Progenitor cell of endocrine pancreas (in vitro differentiated cells): ENCODE results near the gene RINT1. TPM values are rescaled to one million over a fixed set of nuclear protein-coding genes. Genes with fewer than 3 reads are reported as not detected.
"Not testable (repeated sequence)": the region's sequence is repeated elsewhere in the genome, so short reads cannot be mapped to it uniquely, and the experiment has no call there.

Source experiments
- DNase-seq: peaks from one replicate; pipeline ENCODE4 v3.0.0; 2021; ENCODE audit warnings: low spot score; ENCODE audit not compliant: unreplicated experiment
- H3K27ac Mint-ChIP-seq: 2 replicates; pipeline ENCODE4 v1.8.0; 2021; ENCODE audit warnings: mild to moderate bottlenecking, moderate library complexity, mixed read lengths
- H3K27me3 Mint-ChIP-seq: 2 replicates; pipeline ENCODE4 v1.8.0; 2021; ENCODE audit warnings: mixed read lengths
- H3K36me3 Mint-ChIP-seq: 2 replicates; pipeline ENCODE4 v1.8.0; 2022; ENCODE audit warnings: mixed read lengths; ENCODE audit not compliant: insufficient read depth
- H3K4me1 Mint-ChIP-seq: 2 replicates; pipeline ENCODE4 v1.8.0; 2021; ENCODE audit warnings: low read depth, mixed read lengths
- H3K4me3 Mint-ChIP-seq: 2 replicates; pipeline ENCODE4 v1.8.0; 2021; ENCODE audit warnings: low read depth, mild to moderate bottlenecking, moderate library complexity, mixed read lengths
- H3K9me3 Mint-ChIP-seq: 2 replicates; pipeline ENCODE4 v1.8.0; 2021; ENCODE audit warnings: low read depth, mixed read lengths
- total RNA-seq: library from RNA; stranded (reverse); gene quantifications from 2 replicates; pipeline ENCODE4 v1.2.1, GENCODE V29; 2021
- TF ChIP-seq, protein P1 (sequence below): fragments of 200-600 bp; sonication (generic); IDR thresholded peaks from one replicate; pipeline ENCODE4 v1.5.0; 2021; ENCODE audit warnings: antibody characterized with exemption, mild to moderate bottlenecking; ENCODE audit not compliant: unreplicated experiment

RINT1 gene
- total RNA-seq, 1 donor from 2014 or later, result 22.5 TPM

DNA sequence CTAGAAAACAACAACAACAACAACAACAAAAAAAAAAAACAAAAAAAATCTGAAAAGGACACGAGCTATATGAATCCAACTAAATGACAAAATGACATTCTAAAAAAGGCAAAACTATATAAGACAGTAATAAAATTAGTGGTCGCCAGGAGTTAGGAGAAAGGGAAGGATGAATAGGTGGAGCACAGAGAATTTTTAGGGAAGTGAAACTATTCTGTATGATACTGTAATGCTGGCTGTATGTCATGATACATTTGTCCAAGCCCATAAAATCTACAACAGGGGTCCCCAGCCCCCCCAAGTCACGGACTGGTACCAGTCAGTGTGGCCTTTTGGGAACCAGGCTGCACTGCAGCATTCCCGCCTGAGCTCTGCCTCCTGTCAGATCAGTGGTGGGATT, 7.2 kb upstream of the RINT1 start:
- Mint-ChIP-seq H3K27me3 (no peaks in the 10 kb centered on the region), H3K27ac (no peak overlapping the region), H3K36me3 (peaks cover 2% of the 10 kb centered on the region), H3K4me1 (peaks cover 3% of the 10 kb centered on the region), H3K4me3 (no peak overlapping the region), H3K9me3 (peaks cover 2% of the 10 kb centered on the region)
- DNase-seq, result no peak
- TF ChIP-seq, protein P1, sequence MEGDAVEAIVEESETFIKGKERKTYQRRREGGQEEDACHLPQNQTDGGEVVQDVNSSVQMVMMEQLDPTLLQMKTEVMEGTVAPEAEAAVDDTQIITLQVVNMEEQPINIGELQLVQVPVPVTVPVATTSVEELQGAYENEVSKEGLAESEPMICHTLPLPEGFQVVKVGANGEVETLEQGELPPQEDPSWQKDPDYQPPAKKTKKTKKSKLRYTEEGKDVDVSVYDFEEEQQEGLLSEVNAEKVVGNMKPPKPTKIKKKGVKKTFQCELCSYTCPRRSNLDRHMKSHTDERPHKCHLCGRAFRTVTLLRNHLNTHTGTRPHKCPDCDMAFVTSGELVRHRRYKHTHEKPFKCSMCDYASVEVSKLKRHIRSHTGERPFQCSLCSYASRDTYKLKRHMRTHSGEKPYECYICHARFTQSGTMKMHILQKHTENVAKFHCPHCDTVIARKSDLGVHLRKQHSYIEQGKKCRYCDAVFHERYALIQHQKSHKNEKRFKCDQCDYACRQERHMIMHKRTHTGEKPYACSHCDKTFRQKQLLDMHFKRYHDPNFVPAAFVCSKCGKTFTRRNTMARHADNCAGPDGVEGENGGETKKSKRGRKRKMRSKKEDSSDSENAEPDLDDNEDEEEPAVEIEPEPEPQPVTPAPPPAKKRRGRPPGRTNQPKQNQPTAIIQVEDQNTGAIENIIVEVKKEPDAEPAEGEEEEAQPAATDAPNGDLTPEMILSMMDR, result no peak

DNA sequence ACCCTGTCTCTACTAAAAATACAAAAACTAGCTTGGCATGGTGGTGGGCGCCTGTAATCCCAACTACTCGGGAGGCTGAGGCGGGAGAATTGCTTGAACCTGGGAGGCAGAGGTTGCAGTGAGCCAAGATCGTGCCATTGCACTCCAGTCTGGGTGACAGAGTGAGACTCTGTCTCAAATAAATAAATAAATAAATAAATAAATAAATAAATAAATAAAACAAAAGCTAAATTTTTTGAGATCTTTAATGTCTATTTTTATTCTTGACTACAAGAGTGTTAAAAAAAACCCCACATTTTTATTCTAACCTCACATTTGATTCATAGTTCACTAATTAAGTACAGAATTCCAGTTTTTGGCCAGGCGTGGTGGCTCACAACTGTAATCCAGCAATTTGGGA, 4.3 kb upstream of the RINT1 start:
- not testable (repeated sequence) for H3K27ac Mint-ChIP-seq, H3K27me3 Mint-ChIP-seq, DNase-seq, H3K9me3 Mint-ChIP-seq, H3K4me1 Mint-ChIP-seq, H3K4me3 Mint-ChIP-seq, H3K36me3 Mint-ChIP-seq

DNA sequence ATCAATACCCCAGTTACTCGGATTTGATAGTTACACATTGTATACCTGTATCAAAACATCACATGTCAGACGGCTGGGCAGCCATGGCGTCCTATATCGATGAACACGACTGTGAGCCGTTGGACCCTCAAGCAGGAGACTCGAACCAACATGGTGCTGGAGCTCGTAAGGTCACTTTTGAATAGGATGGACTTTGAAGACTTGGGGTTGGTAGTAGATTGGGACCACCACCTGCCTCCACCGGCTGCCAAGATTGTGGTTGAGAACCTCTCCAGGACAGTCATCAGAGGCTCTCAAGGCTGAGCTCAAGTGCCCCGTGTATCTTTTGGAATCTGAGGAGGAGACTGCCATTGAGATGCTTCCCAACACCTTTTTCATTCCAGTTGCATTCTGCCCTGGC, 1.9 kb upstream of the RINT1 start:
- TF ChIP-seq, protein P1, result no peak
- DNase-seq, result no peak
- no peaks in the 10 kb centered on the region for H3K27me3 Mint-ChIP-seq
- H3K36me3 Mint-ChIP-seq, result no peaks in the 10 kb centered on the region
- H3K4me1 Mint-ChIP-seq, result peaks cover 12% of the 10 kb centered on the region
- H3K4me3 Mint-ChIP-seq, result no peak overlapping the region
- H3K27ac Mint-ChIP-seq, result no peak overlapping the region
- H3K9me3 Mint-ChIP-seq, result no peaks in the 10 kb centered on the region

DNA sequence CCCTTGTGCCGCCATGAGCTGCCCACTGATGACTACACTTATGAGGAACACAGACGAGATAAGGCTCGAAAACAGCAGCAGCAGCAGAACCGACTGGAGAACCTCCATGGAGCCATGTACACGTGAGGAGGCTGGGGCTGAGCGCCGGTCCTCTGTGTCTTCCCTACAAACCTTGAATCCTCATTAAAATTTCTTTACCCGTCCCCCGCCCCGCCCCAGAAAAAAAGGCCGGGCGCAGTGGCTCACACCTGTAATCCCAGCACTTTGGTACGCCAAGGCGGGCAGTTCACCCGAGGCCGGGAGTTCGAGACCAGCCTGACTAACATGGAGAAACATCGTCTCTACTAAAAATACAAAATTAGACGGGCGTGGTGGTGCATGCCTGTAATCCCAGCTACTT, 1.5 kb upstream of the RINT1 start:
- Mint-ChIP-seq H3K27ac (no peak overlapping the region), H3K27me3 (no peaks in the 10 kb centered on the region), H3K9me3 (no peaks in the 10 kb centered on the region), H3K36me3 (no peaks in the 10 kb centered on the region), H3K4me1 (peaks cover 12% of the 10 kb centered on the region), H3K4me3 (no peak overlapping the region)
- TF ChIP-seq, protein P1, result no peak
- no peak for DNase-seq

DNA sequence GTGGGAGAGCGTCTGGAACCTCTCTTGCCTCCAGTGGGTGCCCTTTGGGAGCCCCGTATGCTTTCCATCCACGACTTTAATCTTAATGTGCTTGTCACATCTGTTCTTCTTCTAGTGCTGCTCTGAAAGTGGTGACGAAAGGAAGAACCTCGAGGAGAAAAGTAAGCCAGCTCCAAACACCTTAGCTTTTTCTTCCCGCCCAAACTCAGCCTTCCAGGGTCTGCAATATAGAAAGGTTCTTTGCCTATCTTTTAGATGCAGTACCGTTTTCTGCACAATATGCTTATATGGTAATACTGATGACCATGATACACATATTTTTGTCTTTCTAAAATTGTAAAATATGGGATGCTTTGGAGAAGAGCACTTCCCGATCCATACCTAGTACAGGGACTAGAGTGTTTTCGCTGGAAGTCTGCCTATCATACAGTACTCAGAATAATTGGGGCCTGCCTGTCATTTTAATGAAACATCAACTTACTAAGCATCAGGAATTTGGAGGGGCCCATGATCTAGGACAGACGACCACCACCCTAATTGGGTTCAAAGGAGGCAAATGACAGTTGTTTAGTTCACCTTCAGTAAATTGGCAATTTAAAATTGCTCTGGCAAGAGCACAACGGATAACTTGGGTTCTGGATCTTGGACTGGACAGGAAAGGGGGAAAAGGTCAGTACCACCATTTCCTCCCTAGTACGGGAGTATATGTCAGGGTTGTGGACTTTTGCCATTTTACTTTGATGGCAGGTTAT, 884 bp downstream of the RINT1 start:
- TF ChIP-seq, protein P1, result no peak
- no peaks in the 10 kb centered on the region for H3K9me3 Mint-ChIP-seq
- H3K27me3 Mint-ChIP-seq, result no peaks in the 10 kb centered on the region
- peaks cover 12% of the 10 kb centered on the region for H3K4me1 Mint-ChIP-seq
- H3K4me3 Mint-ChIP-seq, result peak overlapping the region; percentile 94
- peak overlapping the region; percentile 89 for H3K27ac Mint-ChIP-seq
- DNase-seq, result no peak
- peaks cover 2% of the 10 kb centered on the region for H3K36me3 Mint-ChIP-seq

DNA sequence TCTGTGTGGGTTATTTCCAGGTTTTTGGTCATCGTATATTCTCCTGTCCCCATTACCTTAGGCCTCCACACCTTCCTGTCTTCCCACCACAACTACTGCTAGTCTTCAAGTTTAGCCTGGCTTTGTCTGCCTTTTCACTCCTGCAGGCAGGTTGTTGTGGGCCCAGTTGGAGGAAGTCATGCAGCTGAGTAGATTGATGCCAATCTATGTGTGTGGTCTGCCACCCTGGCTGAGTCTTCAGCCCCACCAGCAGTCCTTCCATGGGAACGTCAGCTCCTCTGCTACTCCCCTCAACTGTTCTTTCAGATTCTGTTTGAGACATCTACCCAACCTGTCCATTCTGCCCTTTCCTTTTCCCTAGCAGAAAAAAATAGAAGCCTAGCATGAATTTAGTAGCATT, 6.3 kb downstream of the RINT1 start:
- no peak for DNase-seq
- TF ChIP-seq, protein P1, result no peak
- Mint-ChIP-seq H3K4me3 (no peak overlapping the region), H3K27ac (no peak overlapping the region), H3K36me3 (peaks cover 22% of the 10 kb centered on the region), H3K27me3 (no peaks in the 10 kb centered on the region), H3K9me3 (no peaks in the 10 kb centered on the region), H3K4me1 (peaks cover 1% of the 10 kb centered on the region)
